Measurements from ENCODE around the gene RTKN2. TPM values are rescaled to one million over a fixed set of nuclear protein-coding genes. Genes with fewer than 3 reads are reported as not detected.

Gene RTKN2
- total and polyA plus RNA-seq, 4 donors, result 0.05 to 0.93 (median 0.17) TPM; not detected in 1

DNA sequence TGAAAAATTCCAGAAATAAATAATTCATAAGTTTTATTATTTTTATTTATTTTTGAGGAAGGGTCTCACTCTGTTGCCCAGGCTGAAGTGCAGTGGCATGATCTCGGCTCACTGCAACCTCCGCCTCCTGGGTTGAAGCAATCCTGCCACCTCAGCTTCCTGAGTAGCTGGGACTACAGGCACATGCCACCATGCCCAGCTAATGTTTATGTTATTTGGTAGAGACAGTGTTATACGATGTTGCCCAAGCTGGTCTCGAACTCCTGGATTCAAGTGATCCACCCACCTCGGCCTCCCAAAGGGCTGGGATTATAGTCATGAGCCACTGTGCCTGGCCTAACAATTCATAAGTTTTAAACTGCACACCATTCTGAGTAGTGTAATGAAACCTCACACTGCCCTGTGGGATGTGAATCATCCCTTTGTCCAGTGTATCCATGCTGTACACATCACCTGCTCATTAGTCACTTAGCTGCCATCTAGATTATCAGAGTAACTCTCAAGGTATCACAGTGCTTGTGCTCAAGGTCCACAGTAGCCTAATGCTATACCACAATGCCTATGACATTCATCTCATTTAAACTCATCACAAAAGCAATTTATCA is 17.9 kb downstream of the RTKN2 start:
- Histone ChIP-seq H3K36me3 (ENCODE audit: control insufficient read depth in 4 of 4, insufficient read depth in 3 of 4, low read depth in 1 of 4, low read length in 3 of 4) (no peaks in the 10 kb centered on the region), H3K27me3 (ENCODE audit: control insufficient read depth in 4 of 4, insufficient read depth in 4 of 4, low read length in 3 of 4) (no peaks in the 10 kb centered on the region), H3K27ac (ENCODE audit: low read depth in 1 of 2, low read length in 2 of 2) (no peak overlapping the region), H3K4me1 (ENCODE audit: control insufficient read depth in 4 of 4, insufficient read depth in 4 of 4, low read length in 3 of 4) (no peaks in the 10 kb centered on the region), H3K9ac (ENCODE audit: low read depth in 1 of 2, low read length in 2 of 2) (no peak overlapping the region), H3K4me3 (ENCODE audit: low read depth in 1 of 3, low read length in 3 of 3) (no peak overlapping the region), H3K9me3 (ENCODE audit: control insufficient read depth in 4 of 4, low read length in 3 of 4) (no peaks in the 10 kb centered on the region)
- no peak for DNase-seq (ENCODE audit: low spot score)
- 97% methylated on average over 5 of the region's 5 CpGs for WGBS
- no peak for TF ChIP-seq TAF1 (conservative IDR thresholded peaks at IDR 0.05)
- TF ChIP-seq, protein P1, sequence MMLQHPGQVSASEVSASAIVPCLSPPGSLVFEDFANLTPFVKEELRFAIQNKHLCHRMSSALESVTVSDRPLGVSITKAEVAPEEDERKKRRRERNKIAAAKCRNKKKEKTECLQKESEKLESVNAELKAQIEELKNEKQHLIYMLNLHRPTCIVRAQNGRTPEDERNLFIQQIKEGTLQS (IDR thresholded peaks at IDR 0.05), result no peak
- TF ChIP-seq, protein P2, sequence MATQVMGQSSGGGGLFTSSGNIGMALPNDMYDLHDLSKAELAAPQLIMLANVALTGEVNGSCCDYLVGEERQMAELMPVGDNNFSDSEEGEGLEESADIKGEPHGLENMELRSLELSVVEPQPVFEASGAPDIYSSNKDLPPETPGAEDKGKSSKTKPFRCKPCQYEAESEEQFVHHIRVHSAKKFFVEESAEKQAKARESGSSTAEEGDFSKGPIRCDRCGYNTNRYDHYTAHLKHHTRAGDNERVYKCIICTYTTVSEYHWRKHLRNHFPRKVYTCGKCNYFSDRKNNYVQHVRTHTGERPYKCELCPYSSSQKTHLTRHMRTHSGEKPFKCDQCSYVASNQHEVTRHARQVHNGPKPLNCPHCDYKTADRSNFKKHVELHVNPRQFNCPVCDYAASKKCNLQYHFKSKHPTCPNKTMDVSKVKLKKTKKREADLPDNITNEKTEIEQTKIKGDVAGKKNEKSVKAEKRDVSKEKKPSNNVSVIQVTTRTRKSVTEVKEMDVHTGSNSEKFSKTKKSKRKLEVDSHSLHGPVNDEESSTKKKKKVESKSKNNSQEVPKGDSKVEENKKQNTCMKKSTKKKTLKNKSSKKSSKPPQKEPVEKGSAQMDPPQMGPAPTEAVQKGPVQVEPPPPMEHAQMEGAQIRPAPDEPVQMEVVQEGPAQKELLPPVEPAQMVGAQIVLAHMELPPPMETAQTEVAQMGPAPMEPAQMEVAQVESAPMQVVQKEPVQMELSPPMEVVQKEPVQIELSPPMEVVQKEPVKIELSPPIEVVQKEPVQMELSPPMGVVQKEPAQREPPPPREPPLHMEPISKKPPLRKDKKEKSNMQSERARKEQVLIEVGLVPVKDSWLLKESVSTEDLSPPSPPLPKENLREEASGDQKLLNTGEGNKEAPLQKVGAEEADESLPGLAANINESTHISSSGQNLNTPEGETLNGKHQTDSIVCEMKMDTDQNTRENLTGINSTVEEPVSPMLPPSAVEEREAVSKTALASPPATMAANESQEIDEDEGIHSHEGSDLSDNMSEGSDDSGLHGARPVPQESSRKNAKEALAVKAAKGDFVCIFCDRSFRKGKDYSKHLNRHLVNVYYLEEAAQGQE (IDR thresholded peaks at IDR 0.05), result no peak
- no peak for TF ChIP-seq HNF4G (IDR thresholded peaks at IDR 0.05)
- no peak for TF ChIP-seq RAD21 (IDR thresholded peaks at IDR 0.05)
- TF ChIP-seq, protein P3, sequence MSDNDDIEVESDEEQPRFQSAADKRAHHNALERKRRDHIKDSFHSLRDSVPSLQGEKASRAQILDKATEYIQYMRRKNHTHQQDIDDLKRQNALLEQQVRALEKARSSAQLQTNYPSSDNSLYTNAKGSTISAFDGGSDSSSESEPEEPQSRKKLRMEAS (IDR thresholded peaks at IDR 0.05), result no peak
- no peak for TF ChIP-seq HNF4A (conservative IDR thresholded peaks at IDR 0.05)

DNA sequence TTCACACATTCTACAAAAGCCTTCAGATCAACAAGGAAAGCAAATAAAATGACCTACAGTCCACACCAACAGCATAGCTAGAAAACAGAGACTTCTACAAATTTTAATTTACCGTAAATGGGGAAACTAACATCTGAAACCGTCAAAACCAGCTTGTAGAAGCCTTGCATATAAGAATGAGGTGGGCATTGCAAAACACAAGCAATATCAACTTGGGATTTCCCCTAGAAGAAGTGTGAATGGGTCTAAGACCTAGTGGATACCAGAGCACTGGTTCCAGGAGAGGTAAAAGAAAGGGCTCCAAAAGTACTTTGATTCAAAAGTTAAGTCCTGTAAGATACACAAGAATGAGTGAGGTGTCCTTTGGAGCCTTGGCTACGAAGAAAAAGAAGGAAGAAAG is 18.7 kb downstream of the RTKN2 start:
- DNase-seq (ENCODE audit: low spot score), result no peak
- no peak overlapping the region for H3K27ac ChIP-seq (ENCODE audit: low read depth in 1 of 2, low read length in 2 of 2)
- H3K9me3 ChIP-seq (ENCODE audit: control insufficient read depth in 4 of 4, low read length in 3 of 4), result no peaks in the 10 kb centered on the region
- no peak for TF ChIP-seq EGR1 (IDR thresholded peaks at IDR 0.05; ENCODE audit: low read depth in 2 of 2)
- TF ChIP-seq, protein P4, sequence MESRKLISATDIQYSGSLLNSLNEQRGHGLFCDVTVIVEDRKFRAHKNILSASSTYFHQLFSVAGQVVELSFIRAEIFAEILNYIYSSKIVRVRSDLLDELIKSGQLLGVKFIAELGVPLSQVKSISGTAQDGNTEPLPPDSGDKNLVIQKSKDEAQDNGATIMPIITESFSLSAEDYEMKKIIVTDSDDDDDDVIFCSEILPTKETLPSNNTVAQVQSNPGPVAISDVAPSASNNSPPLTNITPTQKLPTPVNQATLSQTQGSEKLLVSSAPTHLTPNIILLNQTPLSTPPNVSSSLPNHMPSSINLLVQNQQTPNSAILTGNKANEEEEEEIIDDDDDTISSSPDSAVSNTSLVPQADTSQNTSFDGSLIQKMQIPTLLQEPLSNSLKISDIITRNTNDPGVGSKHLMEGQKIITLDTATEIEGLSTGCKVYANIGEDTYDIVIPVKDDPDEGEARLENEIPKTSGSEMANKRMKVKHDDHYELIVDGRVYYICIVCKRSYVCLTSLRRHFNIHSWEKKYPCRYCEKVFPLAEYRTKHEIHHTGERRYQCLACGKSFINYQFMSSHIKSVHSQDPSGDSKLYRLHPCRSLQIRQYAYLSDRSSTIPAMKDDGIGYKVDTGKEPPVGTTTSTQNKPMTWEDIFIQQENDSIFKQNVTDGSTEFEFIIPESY (IDR thresholded peaks at IDR 0.05), result no peak
- TF ChIP-seq JUND (IDR thresholded peaks at IDR 0.05), result no peak
- TF ChIP-seq FOXA1 (IDR thresholded peaks at IDR 0.05), result no peak
- TF ChIP-seq TAF1 (conservative IDR thresholded peaks at IDR 0.05), result no peak
- no peak for TF ChIP-seq FOXA2 (IDR thresholded peaks at IDR 0.05)
- TF ChIP-seq, protein P3 (IDR thresholded peaks at IDR 0.05), result no peak
- TF ChIP-seq, protein P2 (IDR thresholded peaks at IDR 0.05), result no peak
- no peak for TF ChIP-seq SP1 (IDR thresholded peaks at IDR 0.05)
- no peaks in the 10 kb centered on the region for H3K36me3 ChIP-seq (ENCODE audit: control insufficient read depth in 4 of 4, insufficient read depth in 3 of 4, low read depth in 1 of 4, low read length in 3 of 4)
- H3K9ac ChIP-seq (ENCODE audit: low read depth in 1 of 2, low read length in 2 of 2), result no peak overlapping the region
- H3K4me3 ChIP-seq (ENCODE audit: low read depth in 1 of 3, low read length in 3 of 3), result no peak overlapping the region
- WGBS, result 86% methylated on average over 3 of the region's 3 CpGs
- H3K4me1 ChIP-seq (ENCODE audit: control insufficient read depth in 4 of 4, insufficient read depth in 4 of 4, low read length in 3 of 4), result no peaks in the 10 kb centered on the region
- no peaks in the 10 kb centered on the region for H3K27me3 ChIP-seq (ENCODE audit: control insufficient read depth in 4 of 4, insufficient read depth in 4 of 4, low read length in 3 of 4)

Data from liver (tissue), 9 donors.